ENCODE results near the gene SLC30A5.

- TF ChIP-seq, protein P1, sequence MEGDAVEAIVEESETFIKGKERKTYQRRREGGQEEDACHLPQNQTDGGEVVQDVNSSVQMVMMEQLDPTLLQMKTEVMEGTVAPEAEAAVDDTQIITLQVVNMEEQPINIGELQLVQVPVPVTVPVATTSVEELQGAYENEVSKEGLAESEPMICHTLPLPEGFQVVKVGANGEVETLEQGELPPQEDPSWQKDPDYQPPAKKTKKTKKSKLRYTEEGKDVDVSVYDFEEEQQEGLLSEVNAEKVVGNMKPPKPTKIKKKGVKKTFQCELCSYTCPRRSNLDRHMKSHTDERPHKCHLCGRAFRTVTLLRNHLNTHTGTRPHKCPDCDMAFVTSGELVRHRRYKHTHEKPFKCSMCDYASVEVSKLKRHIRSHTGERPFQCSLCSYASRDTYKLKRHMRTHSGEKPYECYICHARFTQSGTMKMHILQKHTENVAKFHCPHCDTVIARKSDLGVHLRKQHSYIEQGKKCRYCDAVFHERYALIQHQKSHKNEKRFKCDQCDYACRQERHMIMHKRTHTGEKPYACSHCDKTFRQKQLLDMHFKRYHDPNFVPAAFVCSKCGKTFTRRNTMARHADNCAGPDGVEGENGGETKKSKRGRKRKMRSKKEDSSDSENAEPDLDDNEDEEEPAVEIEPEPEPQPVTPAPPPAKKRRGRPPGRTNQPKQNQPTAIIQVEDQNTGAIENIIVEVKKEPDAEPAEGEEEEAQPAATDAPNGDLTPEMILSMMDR (conservative IDR thresholded peaks at IDR 0.05), result no peak
- TF ChIP-seq ZFX (IDR thresholded peaks at IDR 0.05), result no peak
Observed at GRCh38 chr5:69079556-69079955, 14.3 kb upstream of the SLC30A5 start.

All from C4-2B (cell line).